ENCODE measurements around the gene DDX50. TPM values are rescaled to one million over a fixed set of nuclear protein-coding genes. Genes with fewer than 3 reads are reported as not detected.

The DDX50 gene, protein sequence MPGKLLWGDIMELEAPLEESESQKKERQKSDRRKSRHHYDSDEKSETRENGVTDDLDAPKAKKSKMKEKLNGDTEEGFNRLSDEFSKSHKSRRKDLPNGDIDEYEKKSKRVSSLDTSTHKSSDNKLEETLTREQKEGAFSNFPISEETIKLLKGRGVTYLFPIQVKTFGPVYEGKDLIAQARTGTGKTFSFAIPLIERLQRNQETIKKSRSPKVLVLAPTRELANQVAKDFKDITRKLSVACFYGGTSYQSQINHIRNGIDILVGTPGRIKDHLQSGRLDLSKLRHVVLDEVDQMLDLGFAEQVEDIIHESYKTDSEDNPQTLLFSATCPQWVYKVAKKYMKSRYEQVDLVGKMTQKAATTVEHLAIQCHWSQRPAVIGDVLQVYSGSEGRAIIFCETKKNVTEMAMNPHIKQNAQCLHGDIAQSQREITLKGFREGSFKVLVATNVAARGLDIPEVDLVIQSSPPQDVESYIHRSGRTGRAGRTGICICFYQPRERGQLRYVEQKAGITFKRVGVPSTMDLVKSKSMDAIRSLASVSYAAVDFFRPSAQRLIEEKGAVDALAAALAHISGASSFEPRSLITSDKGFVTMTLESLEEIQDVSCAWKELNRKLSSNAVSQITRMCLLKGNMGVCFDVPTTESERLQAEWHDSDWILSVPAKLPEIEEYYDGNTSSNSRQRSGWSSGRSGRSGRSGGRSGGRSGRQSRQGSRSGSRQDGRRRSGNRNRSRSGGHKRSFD
- 10 to 100 TPM; 25.9 to 52.7 (median 38.3) TPM for total RNA-seq

DNA sequence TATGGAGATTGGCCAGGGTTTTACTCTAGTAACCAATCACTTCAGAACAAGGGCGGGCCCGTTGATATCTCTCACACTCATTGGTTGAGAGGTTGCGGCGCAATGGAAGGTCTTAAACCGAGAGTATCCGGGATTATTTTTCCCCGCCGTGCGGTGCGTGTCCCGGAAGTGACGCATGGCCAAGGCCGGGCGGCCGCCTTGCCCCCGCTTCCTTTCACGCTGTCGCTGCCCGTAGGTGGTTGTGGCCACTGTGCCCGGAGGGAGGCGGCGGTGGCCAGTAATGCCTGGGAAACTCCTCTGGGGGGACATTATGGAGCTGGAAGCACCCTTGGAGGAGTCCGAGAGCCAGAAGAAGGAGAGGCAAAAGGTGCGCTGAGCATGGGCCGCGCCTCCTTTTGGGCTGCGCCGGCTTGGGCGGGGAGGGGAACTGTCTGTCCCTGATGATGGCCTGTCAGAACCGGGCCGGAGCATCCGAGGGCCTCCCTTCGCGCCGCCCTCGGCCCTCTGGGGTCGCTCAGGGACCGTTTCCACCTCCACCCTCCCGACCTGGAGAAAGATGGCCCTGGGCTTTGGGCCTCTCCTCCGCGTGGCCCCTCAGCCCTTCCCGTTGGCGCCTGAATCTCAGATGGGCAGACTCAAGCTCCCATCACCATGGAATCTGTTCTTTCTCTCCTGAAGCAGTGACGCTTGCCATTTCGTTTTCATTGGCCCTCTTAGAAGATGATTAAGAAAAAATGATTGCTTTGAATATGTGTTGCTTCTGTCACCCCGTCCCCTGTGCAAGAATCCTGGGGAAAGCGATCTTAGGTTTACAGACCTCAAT, at the start of gene DDX50:
Gene DDX50 (plus strand): TSS at position 211 of the 823 bp plus-strand sequence. CDS start 70 bp downstream, at position 281.
- Histone ChIP-seq H3K4me1 (peaks cover 0 to 46% (median 14%) of the 10 kb centered on the region in 4 donors), H3K36me3 (peaks cover 0 to 2% (median 0%) of the 10 kb centered on the region in 3 donors), H3K27me3 (no peaks in the 10 kb centered on the region), H3K4me3 (peak within 1 kb of the TSS; percentile 82 to 89 (median 87)), H3K9me3 (no peaks in the 10 kb centered on the region), H3K27ac (peak within 1 kb of the TSS; percentile 91 to 100 (median 98))
- TF ChIP-seq EP300 (IDR thresholded peaks at IDR 0.05) (peak; percentile 85 to 93), POLR2A (IDR thresholded peaks at IDR 0.05) (peak; percentile 72)
- TF ChIP-seq, protein P1, sequence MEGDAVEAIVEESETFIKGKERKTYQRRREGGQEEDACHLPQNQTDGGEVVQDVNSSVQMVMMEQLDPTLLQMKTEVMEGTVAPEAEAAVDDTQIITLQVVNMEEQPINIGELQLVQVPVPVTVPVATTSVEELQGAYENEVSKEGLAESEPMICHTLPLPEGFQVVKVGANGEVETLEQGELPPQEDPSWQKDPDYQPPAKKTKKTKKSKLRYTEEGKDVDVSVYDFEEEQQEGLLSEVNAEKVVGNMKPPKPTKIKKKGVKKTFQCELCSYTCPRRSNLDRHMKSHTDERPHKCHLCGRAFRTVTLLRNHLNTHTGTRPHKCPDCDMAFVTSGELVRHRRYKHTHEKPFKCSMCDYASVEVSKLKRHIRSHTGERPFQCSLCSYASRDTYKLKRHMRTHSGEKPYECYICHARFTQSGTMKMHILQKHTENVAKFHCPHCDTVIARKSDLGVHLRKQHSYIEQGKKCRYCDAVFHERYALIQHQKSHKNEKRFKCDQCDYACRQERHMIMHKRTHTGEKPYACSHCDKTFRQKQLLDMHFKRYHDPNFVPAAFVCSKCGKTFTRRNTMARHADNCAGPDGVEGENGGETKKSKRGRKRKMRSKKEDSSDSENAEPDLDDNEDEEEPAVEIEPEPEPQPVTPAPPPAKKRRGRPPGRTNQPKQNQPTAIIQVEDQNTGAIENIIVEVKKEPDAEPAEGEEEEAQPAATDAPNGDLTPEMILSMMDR (IDR thresholded peaks at IDR 0.05) = peak in 3 of 5 experiments; percentile 12 to 56 (median 47)
- WGBS, 2 donors = 0% methylated on average over 41 to 45 of the region's 47 CpGs
- DNase-seq (ENCODE audit: low spot score in 2 of 2) = peak; percentile 96 to 99

DNA sequence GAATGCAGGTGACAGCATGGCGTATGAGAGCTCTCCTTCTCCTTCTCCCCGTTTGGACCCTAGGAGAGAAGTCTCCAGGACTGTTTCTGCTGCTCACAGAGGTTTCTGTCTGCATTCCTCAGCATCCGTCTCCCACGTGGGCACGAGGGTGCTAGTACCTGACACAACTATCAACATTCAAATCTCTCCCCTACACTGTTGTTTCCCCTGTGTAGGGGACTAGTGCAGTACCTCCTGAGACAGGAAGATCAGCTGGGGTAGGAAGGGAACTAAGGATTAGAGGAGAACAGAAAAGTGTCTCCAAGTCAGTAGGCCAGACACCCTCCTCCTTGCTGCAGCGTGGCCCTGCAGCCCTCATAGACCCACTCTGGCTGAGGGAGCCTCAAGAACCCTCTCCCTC, 44.8 kb upstream of the DDX50 start:
- Histone ChIP-seq H3K4me3 (no peak overlapping the region), H3K9me3 (peaks cover 0 to 21% (median 0%) of the 10 kb centered on the region in 4 donors), H3K4me1 (no peaks in the 10 kb centered on the region), H3K27me3 (no peaks in the 10 kb centered on the region), H3K36me3 (no peaks in the 10 kb centered on the region), H3K27ac (no peak overlapping the region)
- DNase-seq (ENCODE audit: low spot score in 2 of 2) = no peak
- TF ChIP-seq POLR2A (IDR thresholded peaks at IDR 0.05) = no peak
- TF ChIP-seq, protein P1 (IDR thresholded peaks at IDR 0.05) = no peak
- TF ChIP-seq EP300 (IDR thresholded peaks at IDR 0.05) = no peak
- WGBS, 2 donors = 64 to 65% methylated on average over 6 of the region's 6 CpGs

DNA sequence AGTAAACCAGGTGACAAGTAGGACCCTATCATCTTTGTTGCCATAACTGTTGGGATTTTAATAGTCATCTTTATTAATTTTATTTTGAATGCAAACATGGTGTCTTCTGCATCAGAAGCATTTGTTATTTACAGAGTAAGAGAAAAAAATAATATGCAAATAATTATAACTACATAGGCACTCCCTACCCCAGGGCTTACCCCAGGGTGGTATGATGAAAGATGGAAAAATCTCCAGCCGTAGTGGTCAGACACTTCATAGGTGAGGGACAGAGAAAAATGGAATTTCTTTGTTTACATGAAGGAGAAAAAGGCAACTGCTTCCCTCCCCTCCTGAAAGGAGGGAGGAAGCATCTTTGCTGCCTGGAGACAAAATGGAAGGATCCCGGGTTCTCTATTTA, 44.1 kb upstream of the DDX50 start:
- Histone ChIP-seq H3K9me3 (peaks cover 0 to 21% (median 0%) of the 10 kb centered on the region in 4 donors), H3K27ac (no peak overlapping the region), H3K4me1 (no peaks in the 10 kb centered on the region), H3K36me3 (no peaks in the 10 kb centered on the region), H3K27me3 (no peaks in the 10 kb centered on the region), H3K4me3 (no peak overlapping the region)
- 56 to 65% methylated on average over 2 of the region's 2 CpGs for whole genome bisulfite sequencing, 2 donors
- no peak for TF ChIP-seq EP300 (IDR thresholded peaks at IDR 0.05)
- TF ChIP-seq, protein P1 (IDR thresholded peaks at IDR 0.05) = no peak
- TF ChIP-seq POLR2A (IDR thresholded peaks at IDR 0.05) = no peak
- no peak for DNase-seq (ENCODE audit: low spot score in 2 of 2)

DNA sequence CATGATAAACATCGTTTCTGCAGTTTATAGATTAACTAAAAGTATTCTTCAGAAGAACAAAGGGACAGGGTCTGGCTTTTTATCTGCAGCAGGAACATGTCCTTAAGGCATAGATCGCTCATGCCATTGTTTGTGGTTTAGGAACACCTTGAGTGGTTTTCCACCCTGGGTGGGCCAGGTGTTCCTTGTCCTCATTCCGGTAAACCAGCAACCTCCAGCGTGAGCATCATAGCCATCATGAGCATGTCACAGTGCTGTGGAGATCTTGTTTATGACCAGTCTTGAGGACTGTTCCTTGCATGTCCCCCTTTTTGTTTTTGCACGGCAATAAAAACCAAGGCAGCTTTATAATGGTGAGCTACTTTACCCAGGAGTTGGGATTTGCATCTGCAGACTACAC, 39.9 kb upstream of the DDX50 start:
- 97% methylated on average over 5 of the region's 5 CpGs for WGBS, 2 donors
- H3K4me1 ChIP-seq = no peaks in the 10 kb centered on the region
- DNase-seq (ENCODE audit: low spot score in 2 of 2) = no peak
- TF ChIP-seq, protein P1 (IDR thresholded peaks at IDR 0.05) = no peak
- TF ChIP-seq POLR2A (IDR thresholded peaks at IDR 0.05) (no peak), EP300 (IDR thresholded peaks at IDR 0.05) (no peak)
- H3K4me3 ChIP-seq = no peak overlapping the region
- no peaks in the 10 kb centered on the region for H3K27me3 ChIP-seq
- H3K36me3 ChIP-seq = no peaks in the 10 kb centered on the region
- no peak overlapping the region for H3K27ac ChIP-seq
- H3K9me3 ChIP-seq = peaks cover 0 to 20% (median 0%) of the 10 kb centered on the region in 4 donors

Data from tibial nerve (tissue), 4 donors.